HepG2 (cell line): ENCODE measurements around the gene FGA. TPM values are rescaled to one million over a fixed set of nuclear protein-coding genes. Genes with fewer than 3 reads are reported as not detected.

Experiments
- AGO1 ChIP-seq: fragments of 200-400 bp; formaldehyde crosslinking; IDR thresholded peaks from 2 replicates; pipeline ENCODE4 v1.6.1; 2017; ENCODE audit warnings: mild to moderate bottlenecking, low read depth, low read length, moderate library complexity; ENCODE audit not compliant: poor library complexity, severe bottlenecking
- AHR ChIP-seq: IDR thresholded peaks from 2 replicates; pipeline ENCODE4 v1.6.1; 2018; ENCODE audit warnings: missing genetic modification reagents, missing compliant biosample characterization
- GPN1 ChIP-seq: sonication (generic); formaldehyde crosslinking; IDR thresholded peaks from 2 replicates; pipeline ENCODE4 v1.5.1; 2020; ENCODE audit warnings: missing genetic modification reagents, borderline replicate concordance
- HDAC1 ChIP-seq: sonication (generic); formaldehyde crosslinking; IDR thresholded peaks from 2 replicates; pipeline ENCODE4 v1.5.1; 2020; ENCODE audit warnings: mild to moderate bottlenecking, missing genetic modification reagents
- HHEX ChIP-seq: IDR thresholded peaks from 2 replicates; pipeline ENCODE4 v1.6.1; 2016; ENCODE audit warnings: control low read depth
- HNRNPK ChIP-seq: fragments of 200-400 bp; formaldehyde crosslinking; IDR thresholded peaks from 2 replicates; pipeline ENCODE4 v1.6.1; 2018; ENCODE audit warnings: low read length, low read depth, moderate library complexity, mild to moderate bottlenecking; ENCODE audit not compliant: poor library complexity, severe bottlenecking
- IKZF1 ChIP-seq: fragments of 450-650 bp; IDR thresholded peaks from 2 replicates; pipeline ENCODE4 v1.7.1; 2016
- MAF1 ChIP-seq: sonication (generic); formaldehyde crosslinking; IDR thresholded peaks from 2 replicates; pipeline ENCODE4 v1.5.0; 2020; ENCODE audit warnings: missing genetic modification reagents, borderline replicate concordance
- NR2F2 ChIP-seq: IDR thresholded peaks from 2 replicates; pipeline ENCODE4 v1.6.1; 2012; ENCODE audit warnings: low read depth, inconsistent platforms, borderline replicate concordance
- POGZ ChIP-seq: sonication (generic); formaldehyde crosslinking; IDR thresholded peaks from 2 replicates; pipeline ENCODE4 v1.4.0; 2020; ENCODE audit warnings: mild to moderate bottlenecking, missing genetic modification reagents
- RBAK ChIP-seq: sonication (generic); formaldehyde crosslinking; IDR thresholded peaks from 2 replicates; pipeline ENCODE4 v1.5.1; 2020; ENCODE audit warnings: mild to moderate bottlenecking, missing genetic modification reagents
- SAFB2 ChIP-seq: sonication (generic); formaldehyde crosslinking; IDR thresholded peaks from 2 replicates; pipeline ENCODE4 v1.5.1; 2020; ENCODE audit warnings: missing genetic modification reagents, low read depth, mild to moderate bottlenecking, borderline replicate concordance
- SPEN ChIP-seq: sonication (generic); formaldehyde crosslinking; IDR thresholded peaks from 2 replicates; pipeline ENCODE4 v1.5.1; 2020; ENCODE audit warnings: low read depth, mild to moderate bottlenecking, missing genetic modification reagents
- STAT5B ChIP-seq: sonication (generic); formaldehyde crosslinking; IDR thresholded peaks from 2 replicates; pipeline ENCODE4 v1.4.0; 2020; ENCODE audit warnings: missing genetic modification reagents
- TBX2 ChIP-seq: sonication (generic); formaldehyde crosslinking; IDR thresholded peaks from 2 replicates; pipeline ENCODE4 v1.5.0; 2020; ENCODE audit warnings: missing genetic modification reagents, mild to moderate bottlenecking, borderline replicate concordance
- THAP11 ChIP-seq: IDR thresholded peaks from 2 replicates; pipeline ENCODE4 v1.6.1; 2016; ENCODE audit warnings: missing biosample characterization, missing genetic modification reagents
- TP53 ChIP-seq: sonication (generic); formaldehyde crosslinking; conservative IDR thresholded peaks from 2 replicates; pipeline ENCODE4 v1.4.0; 2020; ENCODE audit warnings: missing genetic modification reagents
- ZC3H4 ChIP-seq: sonication (generic); formaldehyde crosslinking; IDR thresholded peaks from 2 replicates; pipeline ENCODE4 v1.4.0; 2020; ENCODE audit warnings: missing genetic modification reagents, borderline replicate concordance
- ZFP1 ChIP-seq: IDR thresholded peaks from 2 replicates; pipeline ENCODE4 v1.6.1; 2016
- ZKSCAN5 ChIP-seq: sonication (generic); formaldehyde crosslinking; IDR thresholded peaks from 2 replicates; pipeline ENCODE4 v1.5.1; 2020; ENCODE audit warnings: mild to moderate bottlenecking, missing genetic modification reagents
- ZNF317 ChIP-seq: sonication (generic); formaldehyde crosslinking; IDR thresholded peaks from 2 replicates; pipeline ENCODE4 v1.5.0; 2020; ENCODE audit warnings: mild to moderate bottlenecking, missing genetic modification reagents
- ZNF354B ChIP-seq: sonication (generic); formaldehyde crosslinking; IDR thresholded peaks from 2 replicates; pipeline ENCODE4 v1.8.0; 2022; ENCODE audit warnings: mild to moderate bottlenecking, missing genetic modification reagents
- ZNF451 ChIP-seq: sonication (generic); formaldehyde crosslinking; IDR thresholded peaks from 2 replicates; pipeline ENCODE4 v1.5.0; 2020; ENCODE audit warnings: mild to moderate bottlenecking, missing genetic modification reagents
- ZNF510 ChIP-seq: sonication (generic); formaldehyde crosslinking; IDR thresholded peaks from 2 replicates; pipeline ENCODE4 v1.4.0; 2020; ENCODE audit warnings: low read depth, mild to moderate bottlenecking, missing genetic modification reagents
- ZNF614 ChIP-seq: IDR thresholded peaks from 2 replicates; pipeline ENCODE4 v1.6.1; 2018; ENCODE audit warnings: missing biosample characterization, missing genetic modification reagents, inconsistent platforms, borderline replicate concordance
- ZNF674 ChIP-seq: sonication (generic); formaldehyde crosslinking; IDR thresholded peaks from 2 replicates; pipeline ENCODE4 v1.5.0; 2020; ENCODE audit warnings: low read depth, mild to moderate bottlenecking, missing genetic modification reagents
- polyA plus RNA-seq, 8 experiments: library from polyadenylated mRNA; depleted of rRNA in 3 of 8; stranded (reverse) in 7 of 8; unstranded in 1 of 8; fragments of >200 nt; fragmentation: Illumina TruSeq in 4 of 8; extraction: Trizol in 4 of 8; gene quantifications; 2 replicates each; pipeline versions ENCODE4 v1.2.1 to v1.2.3, GENCODE V29; 2011 to 2016; ENCODE audit warnings: low read depth in 4 of 8, missing spikeins in 1 of 8, mixed read lengths in 1 of 8; ENCODE audit not compliant: insufficient read depth in 1 of 8
- total RNA-seq, 5 experiments: library from RNA; depleted of rRNA; stranded (reverse); fragments of >200 nt; fragmentation: Illumina TruSeq; extraction: Trizol; gene quantifications; 2 replicates each; pipeline ENCODE4 v1.2.3, GENCODE V29; 2016; ENCODE audit warnings: low read depth in 1 of 5
- TF ChIP-seq, protein P1 (sequence below): sonication (generic); formaldehyde crosslinking; IDR thresholded peaks from 2 replicates; pipeline ENCODE4 v1.8.1; 2023; ENCODE audit warnings: mild to moderate bottlenecking, inconsistent platforms, moderate library complexity, missing genetic modification reagents, borderline replicate concordance
- TF ChIP-seq, protein P2 (sequence below): sonication (generic); formaldehyde crosslinking; IDR thresholded peaks from 2 replicates; pipeline ENCODE4 v1.8.0; 2022; ENCODE audit warnings: mild to moderate bottlenecking, missing genetic modification reagents, moderate library complexity
- TF ChIP-seq, protein P3 (sequence below): sonication (generic); formaldehyde crosslinking; IDR thresholded peaks from 2 replicates; pipeline ENCODE4 v1.8.0; 2022; ENCODE audit warnings: mild to moderate bottlenecking, missing genetic modification reagents, borderline replicate concordance

Gene FGA
- total and polyA plus RNA-seq, 2 of the 13 experiments (the other 11 are each of a cell fraction or from before 2014, with no cell fraction given): 640 to 1,523 TPM

DNA sequence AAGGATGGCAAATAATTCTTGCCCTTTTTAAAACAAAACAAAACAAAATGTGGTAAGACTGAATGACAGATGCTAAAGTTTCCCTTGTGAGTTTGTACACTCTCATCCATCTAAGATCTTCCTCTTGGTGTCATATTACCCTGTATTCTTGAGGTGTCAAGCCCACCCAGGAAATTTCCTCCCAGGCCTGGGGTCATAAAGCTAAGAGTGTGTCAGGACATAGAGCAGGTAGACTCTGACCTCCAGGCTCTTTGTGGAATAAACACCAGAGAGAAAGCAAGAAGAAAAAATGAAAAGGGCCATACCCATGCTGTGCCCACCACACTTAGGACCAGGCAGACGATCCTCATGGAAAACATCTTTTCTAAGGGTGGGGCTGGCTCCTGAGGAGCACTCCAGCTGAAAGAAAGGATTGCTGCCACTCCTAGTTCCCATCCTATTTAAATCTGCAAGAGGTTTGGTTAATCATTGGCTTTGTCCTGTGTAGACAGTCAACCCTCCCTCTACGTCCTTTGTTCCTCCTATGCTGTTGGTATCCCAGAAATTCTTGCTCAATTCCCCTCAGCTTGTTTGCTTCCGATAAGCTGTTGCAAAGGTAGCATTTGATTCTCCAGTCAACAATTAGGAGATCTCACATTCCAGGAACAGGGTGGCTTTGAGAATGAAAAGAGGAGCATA, at the start of gene FGA (continued):
- TF ChIP-seq ZNF317: peak; percentile 96
- TF ChIP-seq AGO1: no peak
- peak; percentile 81 for TF ChIP-seq THAP11 (CRISPR knock-in tag)
- no peak for TF ChIP-seq SAFB2 (CRISPR knock-in tag)
- no peak for TF ChIP-seq ZNF510 (CRISPR knock-in tag)
- TF ChIP-seq, protein P1, sequence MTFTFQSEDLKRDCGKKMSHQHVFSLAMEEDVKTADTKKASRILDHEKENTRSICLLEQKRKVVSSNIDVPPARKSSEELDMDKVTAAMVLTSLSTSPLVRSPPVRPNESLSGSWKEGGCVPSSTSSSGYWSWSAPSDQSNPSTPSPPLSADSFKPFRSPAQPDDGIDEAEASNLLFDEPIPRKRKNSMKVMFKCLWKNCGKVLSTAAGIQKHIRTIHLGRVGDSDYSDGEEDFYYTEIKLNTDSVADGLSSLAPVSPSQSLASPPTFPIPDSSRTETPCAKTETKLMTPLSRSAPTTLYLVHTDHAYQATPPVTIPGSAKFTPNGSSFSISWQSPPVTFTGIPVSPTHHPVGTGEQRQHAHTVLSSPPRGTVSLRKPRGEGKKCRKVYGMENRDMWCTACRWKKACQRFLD (CRISPR knock-in tag): no peak
- TF ChIP-seq, protein P2, sequence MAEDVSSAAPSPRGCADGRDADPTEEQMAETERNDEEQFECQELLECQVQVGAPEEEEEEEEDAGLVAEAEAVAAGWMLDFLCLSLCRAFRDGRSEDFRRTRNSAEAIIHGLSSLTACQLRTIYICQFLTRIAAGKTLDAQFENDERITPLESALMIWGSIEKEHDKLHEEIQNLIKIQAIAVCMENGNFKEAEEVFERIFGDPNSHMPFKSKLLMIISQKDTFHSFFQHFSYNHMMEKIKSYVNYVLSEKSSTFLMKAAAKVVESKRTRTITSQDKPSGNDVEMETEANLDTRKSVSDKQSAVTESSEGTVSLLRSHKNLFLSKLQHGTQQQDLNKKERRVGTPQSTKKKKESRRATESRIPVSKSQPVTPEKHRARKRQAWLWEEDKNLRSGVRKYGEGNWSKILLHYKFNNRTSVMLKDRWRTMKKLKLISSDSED (CRISPR knock-in tag): no peak
- peak; percentile 50; the same call in 1 of the 2 replicates for TF ChIP-seq ZKSCAN5 (CRISPR knock-in tag)
- no peak for TF ChIP-seq ZNF674
- peak; percentile 67; the same call in 1 of the 2 replicates for TF ChIP-seq SPEN (CRISPR knock-in tag)
- no peak for TF ChIP-seq RBAK (CRISPR knock-in tag)
- TF ChIP-seq NR2F2: peak; percentile 87
- TF ChIP-seq IKZF1: no peak
- 0 out of 2 replicates have a peak, but pooled peaks have one; percentile 49 for TF ChIP-seq ZNF451
- peak; percentile 94 for TF ChIP-seq POGZ
- TF ChIP-seq, protein P3, sequence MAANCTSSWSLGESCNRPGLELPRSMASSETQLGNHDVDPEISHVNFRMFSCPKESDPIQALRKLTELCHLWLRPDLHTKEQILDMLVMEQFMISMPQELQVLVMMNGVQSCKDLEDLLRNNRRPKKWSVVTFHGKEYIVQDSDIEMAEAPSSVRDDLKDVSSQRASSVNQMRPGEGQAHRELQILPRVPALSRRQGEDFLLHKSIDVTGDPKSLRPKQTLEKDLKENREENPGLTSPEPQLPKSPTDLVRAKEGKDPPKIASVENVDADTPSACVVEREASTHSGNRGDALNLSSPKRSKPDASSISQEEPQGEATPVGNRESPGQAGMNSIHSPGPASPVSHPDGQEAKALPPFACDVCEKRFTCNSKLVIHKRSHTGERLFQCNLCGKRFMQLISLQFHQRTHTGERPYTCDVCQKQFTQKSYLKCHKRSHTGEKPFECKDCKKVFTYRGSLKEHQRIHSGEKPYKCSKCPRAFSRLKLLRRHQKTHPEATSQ: no peak; the same call in 1 of the 2 replicates
- TF ChIP-seq HHEX (CRISPR knock-in tag): peak; percentile 88
- peak; percentile 54; the same call in 1 of the 2 replicates for TF ChIP-seq TP53
- TF ChIP-seq HNRNPK: no peak
- peak; percentile 99 for TF ChIP-seq TBX2 (CRISPR knock-in tag)
- TF ChIP-seq AHR (CRISPR knock-in tag): no peak
- TF ChIP-seq ZC3H4 (CRISPR knock-in tag): peak; percentile 50; the same call in 1 of the 2 replicates
- TF ChIP-seq ZNF614 (CRISPR knock-in tag): peak; percentile 97
- TF ChIP-seq MAF1 (CRISPR knock-in tag): no peak
- peak; percentile 93 for TF ChIP-seq ZFP1 (CRISPR knock-in tag)
- no peak for TF ChIP-seq GPN1 (CRISPR knock-in tag)
- TF ChIP-seq HDAC1 (CRISPR knock-in tag): peak; percentile 95
- TF ChIP-seq ZNF354B (CRISPR knock-in tag): no peak
- TF ChIP-seq STAT5B (CRISPR knock-in tag): no peak
